Ovary (tissue), 3 donors: Measurements from ENCODE around the gene ASB1.

Experiments used
- POLR2A ChIP-seq: fragments of 450-650 bp; IDR thresholded peaks from one replicate; pipeline ENCODE4 v1.6.1; 2017; ENCODE audit warnings: antibody characterized with exemption, mild to moderate bottlenecking, moderate library complexity
- TF ChIP-seq, protein P1 (sequence below), 3 donors: fragments of 450-650 bp in 2 of 3; fragments of 200-600 bp in 1 of 3; IDR thresholded peaks; one replicate each; pipeline versions ENCODE4 v1.5.1 to v1.8.0; 2016 to 2022; ENCODE audit warnings: antibody characterized with exemption in 3 of 3, mild to moderate bottlenecking in 1 of 3
- donor health status: DM: no; HTN: no; CAD: no.

DNA sequence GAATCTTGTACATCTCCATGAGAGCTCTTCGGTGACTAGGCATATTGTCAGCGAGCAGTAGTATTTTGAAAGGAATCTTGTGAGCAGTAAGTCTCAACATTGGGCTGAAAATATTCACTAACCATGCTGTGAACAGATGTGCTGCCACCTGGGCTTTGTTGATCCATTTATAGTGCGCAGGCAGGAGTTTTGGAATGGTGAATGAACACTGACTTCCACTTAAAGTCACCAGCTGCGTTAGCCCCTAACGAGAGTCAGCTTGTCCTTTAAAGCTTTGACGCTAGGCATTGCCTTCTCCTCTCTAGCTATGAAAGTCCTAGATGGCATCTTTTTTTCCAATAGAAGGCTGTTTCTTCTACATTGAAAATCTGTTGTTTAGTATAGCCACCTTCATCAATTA, 4.1 kb downstream of the ASB1 start:
- TF ChIP-seq, protein P1, sequence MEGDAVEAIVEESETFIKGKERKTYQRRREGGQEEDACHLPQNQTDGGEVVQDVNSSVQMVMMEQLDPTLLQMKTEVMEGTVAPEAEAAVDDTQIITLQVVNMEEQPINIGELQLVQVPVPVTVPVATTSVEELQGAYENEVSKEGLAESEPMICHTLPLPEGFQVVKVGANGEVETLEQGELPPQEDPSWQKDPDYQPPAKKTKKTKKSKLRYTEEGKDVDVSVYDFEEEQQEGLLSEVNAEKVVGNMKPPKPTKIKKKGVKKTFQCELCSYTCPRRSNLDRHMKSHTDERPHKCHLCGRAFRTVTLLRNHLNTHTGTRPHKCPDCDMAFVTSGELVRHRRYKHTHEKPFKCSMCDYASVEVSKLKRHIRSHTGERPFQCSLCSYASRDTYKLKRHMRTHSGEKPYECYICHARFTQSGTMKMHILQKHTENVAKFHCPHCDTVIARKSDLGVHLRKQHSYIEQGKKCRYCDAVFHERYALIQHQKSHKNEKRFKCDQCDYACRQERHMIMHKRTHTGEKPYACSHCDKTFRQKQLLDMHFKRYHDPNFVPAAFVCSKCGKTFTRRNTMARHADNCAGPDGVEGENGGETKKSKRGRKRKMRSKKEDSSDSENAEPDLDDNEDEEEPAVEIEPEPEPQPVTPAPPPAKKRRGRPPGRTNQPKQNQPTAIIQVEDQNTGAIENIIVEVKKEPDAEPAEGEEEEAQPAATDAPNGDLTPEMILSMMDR (IDR thresholded peaks at IDR 0.05), result no peak
- no peak for TF ChIP-seq POLR2A
